HepG2 (cell line): ENCODE data around the gene RCCD1. TPM values are rescaled to one million over a fixed set of nuclear protein-coding genes. Genes with fewer than 3 reads are reported as not detected.

Source experiments
- CC2D1A ChIP-seq: sonication (generic); formaldehyde crosslinking; IDR thresholded peaks from 2 replicates; pipeline ENCODE4 v1.8.1; 2023; ENCODE audit warnings: mild to moderate bottlenecking, missing genetic modification reagents
- CSRNP2 ChIP-seq: sonication (generic); formaldehyde crosslinking; conservative IDR thresholded peaks from 2 replicates; pipeline ENCODE4 v1.8.0; 2022; ENCODE audit warnings: low read depth, missing genetic modification reagents
- ETV6 ChIP-seq: sonication (generic); formaldehyde crosslinking; conservative IDR thresholded peaks from 2 replicates; pipeline ENCODE4 v1.4.0; 2020; ENCODE audit warnings: missing genetic modification reagents
- FOXA3 ChIP-seq: IDR thresholded peaks from 2 replicates; pipeline ENCODE4 v1.6.1; 2016; ENCODE audit warnings: missing genetic modification reagents, missing compliant biosample characterization
- GMEB2 ChIP-seq: IDR thresholded peaks from 2 replicates; pipeline ENCODE4 v1.6.1; 2016; ENCODE audit warnings: missing biosample characterization, missing genetic modification reagents, low read depth
- HBP1 ChIP-seq: IDR thresholded peaks from 2 replicates; pipeline ENCODE4 v1.6.1; 2016; ENCODE audit warnings: low read depth, control low read depth
- NRL ChIP-seq: sonication (generic); formaldehyde crosslinking; IDR thresholded peaks from 2 replicates; pipeline ENCODE4 v1.5.0; 2020; ENCODE audit warnings: missing genetic modification reagents, mild to moderate bottlenecking, moderate library complexity, borderline replicate concordance
- RBM22 ChIP-seq: fragments of 200-400 bp; formaldehyde crosslinking; optimal IDR thresholded peaks from 2 replicates; pipeline ENCODE3; 2017; ENCODE audit warnings: mild to moderate bottlenecking, low read length, moderate library complexity
- SETDB1 ChIP-seq: sonication (generic); formaldehyde crosslinking; IDR thresholded peaks from 2 replicates; pipeline ENCODE4 v1.5.1; 2020; ENCODE audit warnings: missing genetic modification reagents, mild to moderate bottlenecking, borderline replicate concordance
- SP4 ChIP-seq: sonication (generic); formaldehyde crosslinking; IDR thresholded peaks from 2 replicates; pipeline ENCODE4 v1.8.1; 2023; ENCODE audit warnings: mild to moderate bottlenecking, missing genetic modification reagents
- TEAD2 ChIP-seq: sonication (generic); formaldehyde crosslinking; IDR thresholded peaks from 2 replicates; pipeline ENCODE4 v1.9.0; 2021; ENCODE audit warnings: missing genetic modification reagents
- TFDP1 ChIP-seq: IDR thresholded peaks from 2 replicates; pipeline ENCODE4 v1.6.1; 2016; ENCODE audit warnings: missing compliant biosample characterization, missing genetic modification reagents, borderline replicate concordance
- ZBTB14 ChIP-seq: sonication (generic); formaldehyde crosslinking; IDR thresholded peaks from 2 replicates; pipeline ENCODE4 v1.4.0; 2020; ENCODE audit warnings: missing genetic modification reagents
- ZNF329 ChIP-seq: sonication (generic); formaldehyde crosslinking; IDR thresholded peaks from 2 replicates; pipeline ENCODE4 v1.9.0; 2021; ENCODE audit warnings: low read depth, mild to moderate bottlenecking, missing genetic modification reagents
- ZNF580 ChIP-seq: IDR thresholded peaks from 2 replicates; pipeline ENCODE4 v1.6.1; 2016; ENCODE audit warnings: low read depth, borderline replicate concordance
- polyA plus RNA-seq, 8 experiments: library from polyadenylated mRNA; depleted of rRNA in 3 of 8; stranded (reverse) in 7 of 8; unstranded in 1 of 8; fragments of >200 nt; fragmentation: Illumina TruSeq in 4 of 8; extraction: Trizol in 4 of 8; gene quantifications; 2 replicates each; pipeline versions ENCODE4 v1.2.1 to v1.2.3, GENCODE V29; 2011 to 2016; ENCODE audit warnings: low read depth in 4 of 8, missing spikeins in 1 of 8, mixed read lengths in 1 of 8; ENCODE audit not compliant: insufficient read depth in 1 of 8
- total RNA-seq, 5 experiments: library from RNA; depleted of rRNA; stranded (reverse); fragments of >200 nt; fragmentation: Illumina TruSeq; extraction: Trizol; gene quantifications; 2 replicates each; pipeline ENCODE4 v1.2.3, GENCODE V29; 2016; ENCODE audit warnings: low read depth in 1 of 5
- TF ChIP-seq, protein P1 (sequence below): sonication (generic); formaldehyde crosslinking; IDR thresholded peaks from 2 replicates; pipeline ENCODE4 v1.4.0; 2020; ENCODE audit warnings: low read depth, mild to moderate bottlenecking, missing genetic modification reagents
- TF ChIP-seq, protein P2 (sequence below): sonication (generic); formaldehyde crosslinking; IDR thresholded peaks from 2 replicates; pipeline ENCODE4 v1.8.0; 2022; ENCODE audit warnings: missing genetic modification reagents, mild to moderate bottlenecking, borderline replicate concordance

The RCCD1 gene
- total and polyA plus RNA-seq, 2 of the 13 experiments (the other 11 are each of a cell fraction or from before 2014, with no cell fraction given) = 14.1 to 15.1 TPM

- TF ChIP-seq HBP1 (CRISPR knock-in tag) (no peak), CSRNP2 (CRISPR knock-in tag) (no peak), ETV6 (CRISPR knock-in tag) (no peak), NRL (CRISPR knock-in tag) (peak; percentile 24; the same call in 1 of the 2 replicates), CC2D1A (CRISPR knock-in tag) (0 out of 2 replicates have a peak, but pooled peaks have one; percentile 48), TFDP1 (CRISPR knock-in tag) (peak; percentile 97), GMEB2 (CRISPR knock-in tag) (no peak), ZBTB14 (CRISPR knock-in tag) (peak; percentile 29; the same call in 1 of the 2 replicates), ZNF580 (CRISPR knock-in tag) (peak; percentile 57; the same call in 1 of the 2 replicates), SP4 (CRISPR knock-in tag) (peak; percentile 69), RBM22 (peak; percentile 65), ZNF329 (no peak), SETDB1 (CRISPR knock-in tag) (no peak), FOXA3 (CRISPR knock-in tag) (no peak; the same call in 1 of the 2 replicates), TEAD2 (CRISPR knock-in tag) (no peak)
- TF ChIP-seq, protein P1, sequence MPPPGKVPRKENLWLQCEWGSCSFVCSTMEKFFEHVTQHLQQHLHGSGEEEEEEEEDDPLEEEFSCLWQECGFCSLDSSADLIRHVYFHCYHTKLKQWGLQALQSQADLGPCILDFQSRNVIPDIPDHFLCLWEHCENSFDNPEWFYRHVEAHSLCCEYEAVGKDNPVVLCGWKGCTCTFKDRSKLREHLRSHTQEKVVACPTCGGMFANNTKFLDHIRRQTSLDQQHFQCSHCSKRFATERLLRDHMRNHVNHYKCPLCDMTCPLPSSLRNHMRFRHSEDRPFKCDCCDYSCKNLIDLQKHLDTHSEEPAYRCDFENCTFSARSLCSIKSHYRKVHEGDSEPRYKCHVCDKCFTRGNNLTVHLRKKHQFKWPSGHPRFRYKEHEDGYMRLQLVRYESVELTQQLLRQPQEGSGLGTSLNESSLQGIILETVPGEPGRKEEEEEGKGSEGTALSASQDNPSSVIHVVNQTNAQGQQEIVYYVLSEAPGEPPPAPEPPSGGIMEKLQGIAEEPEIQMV = no peak
- TF ChIP-seq, protein P2, sequence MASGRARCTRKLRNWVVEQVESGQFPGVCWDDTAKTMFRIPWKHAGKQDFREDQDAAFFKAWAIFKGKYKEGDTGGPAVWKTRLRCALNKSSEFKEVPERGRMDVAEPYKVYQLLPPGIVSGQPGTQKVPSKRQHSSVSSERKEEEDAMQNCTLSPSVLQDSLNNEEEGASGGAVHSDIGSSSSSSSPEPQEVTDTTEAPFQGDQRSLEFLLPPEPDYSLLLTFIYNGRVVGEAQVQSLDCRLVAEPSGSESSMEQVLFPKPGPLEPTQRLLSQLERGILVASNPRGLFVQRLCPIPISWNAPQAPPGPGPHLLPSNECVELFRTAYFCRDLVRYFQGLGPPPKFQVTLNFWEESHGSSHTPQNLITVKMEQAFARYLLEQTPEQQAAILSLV = no peak; the same call in 1 of the 2 replicates
Measured at GRCh38 chr15:90954712-90955623, at the start of gene RCCD1 (continued).
